H7 (cell line): Measurements from ENCODE around the gene HOXC9. TPM values are rescaled to one million over a fixed set of nuclear protein-coding genes. Genes with fewer than 3 reads are reported as not detected.

Experiments used
- DNase-seq: peaks from one replicate; pipeline ENCODE4 v3.0.0; 2012
- H3K27me3 ChIP-seq: 2 replicates; pipeline ENCODE4 v1.6.0; 2011; ENCODE audit warnings: mild to moderate bottlenecking, low read length; ENCODE audit not compliant: control insufficient read depth, insufficient read depth
- H3K36me3 ChIP-seq: replicated peaks from 2 replicates; pipeline ENCODE4 v1.5.1; 2011; ENCODE audit warnings: low read length; ENCODE audit not compliant: control insufficient read depth, insufficient read depth
- H3K4me3 ChIP-seq: 2 replicates; pipeline ENCODE4 v1.5.1; 2011; ENCODE audit warnings: low read depth, mild to moderate bottlenecking, control low read depth, low read length, moderate library complexity; ENCODE audit not compliant: insufficient read depth
- total RNA-seq: library from RNA; depleted of rRNA; stranded (reverse); fragments of >200 nt; shearing (Covaris generic); gene quantifications from 2 replicates; pipeline ENCODE4 v1.2.3, GENCODE V29; 2014

The HOXC9 gene
- total RNA-seq, 1 experiment from 2014 or later = not detected

DNA sequence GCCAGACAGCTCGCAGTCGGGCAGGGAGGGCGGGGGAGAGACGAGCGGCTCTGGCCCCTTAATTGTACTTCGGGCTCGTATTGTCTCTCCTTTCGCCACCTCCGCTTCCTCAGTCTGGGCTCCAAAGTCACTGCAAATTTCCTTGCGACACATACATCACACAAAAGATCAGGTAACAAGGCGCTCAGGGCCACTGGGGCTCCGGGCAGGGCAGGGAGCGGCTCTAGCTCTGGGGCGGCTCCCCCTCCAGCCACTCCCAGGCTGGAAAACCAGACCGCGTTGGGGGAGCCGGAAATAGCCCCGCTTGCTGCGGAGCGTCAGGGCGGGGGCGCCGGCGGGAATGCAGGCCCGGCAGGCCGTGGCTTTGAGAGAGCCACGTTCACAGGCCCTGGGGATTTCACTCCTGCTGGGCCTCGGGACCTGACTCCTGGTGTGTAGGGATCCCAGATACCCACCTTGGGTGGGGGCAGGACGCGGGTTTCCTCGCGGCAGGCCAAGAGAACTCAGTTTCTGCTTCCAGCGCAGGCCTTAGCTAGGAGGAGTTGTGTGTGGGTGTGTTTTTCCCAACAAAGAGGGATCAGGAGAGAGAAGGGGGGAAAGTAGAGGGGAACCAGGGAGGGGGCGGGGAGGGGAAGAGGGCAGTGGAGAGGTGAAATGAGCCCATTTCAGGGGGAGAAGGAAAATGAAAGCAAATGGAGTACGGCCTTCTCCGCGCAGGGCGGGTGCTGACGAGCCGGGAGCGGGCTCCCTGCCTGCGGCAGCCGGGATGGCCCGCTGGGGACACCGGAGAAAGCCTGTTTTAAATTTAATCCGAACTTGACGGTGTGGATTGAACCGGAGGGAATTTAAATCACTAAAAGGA, 4.4 kb upstream of the HOXC9 start:
- H3K36me3 ChIP-seq = no peaks in the 10 kb centered on the region
- peak overlapping the region; percentile 13; the same call in 1 of the 2 replicates for H3K4me3 ChIP-seq
- H3K27me3 ChIP-seq = peaks cover 100% of the 10 kb centered on the region
- peak; percentile 90 for DNase-seq

DNA sequence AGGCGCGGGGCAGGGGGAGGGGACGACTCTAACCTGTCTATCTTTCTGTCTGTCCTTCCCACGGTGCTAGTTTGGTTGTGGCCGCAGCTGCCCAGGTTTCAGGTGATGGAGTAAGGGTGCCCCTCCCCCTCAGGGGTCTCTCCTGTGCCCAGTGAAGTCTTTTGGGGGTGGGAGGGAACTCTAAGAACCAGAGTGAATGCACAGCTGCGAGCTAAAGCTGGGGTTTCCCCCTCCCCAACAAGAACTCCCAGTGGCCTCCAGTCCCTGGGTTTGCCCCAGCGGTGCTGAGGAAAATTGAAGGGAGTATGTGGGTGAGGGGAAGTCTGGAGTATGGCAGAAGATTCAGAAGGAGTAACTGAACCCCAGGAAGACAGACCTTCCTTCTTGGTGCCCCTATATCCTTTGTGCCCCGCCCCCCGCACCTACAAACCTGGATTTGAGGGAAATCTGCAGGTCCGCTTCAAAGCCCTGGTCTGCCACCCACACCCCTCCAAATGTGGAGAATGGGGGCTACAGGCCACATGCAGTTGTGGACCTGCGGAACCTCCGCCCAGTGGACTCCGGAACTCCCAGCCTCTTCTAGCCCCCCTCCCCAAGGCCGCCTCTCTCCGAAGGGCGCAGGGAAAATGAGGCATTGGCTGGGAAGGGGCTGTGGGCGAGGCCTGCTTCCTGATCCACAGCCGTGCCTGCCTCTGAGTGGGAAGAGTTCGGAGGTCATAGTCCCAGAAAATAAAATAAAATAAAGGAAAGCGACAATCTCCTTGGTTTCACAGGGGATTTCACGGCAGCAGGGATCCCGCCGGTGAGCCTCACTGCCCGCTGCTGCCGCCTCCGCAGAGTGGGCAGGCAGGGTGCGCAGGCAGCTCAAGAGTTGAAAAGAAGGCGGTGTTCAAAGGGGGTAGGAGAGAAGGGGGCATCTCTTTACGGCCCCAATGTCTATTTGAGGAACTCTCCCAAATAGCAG, 3.4 kb upstream of the HOXC9 start:
- Histone ChIP-seq H3K27me3 (peaks cover 100% of the 10 kb centered on the region), H3K36me3 (no peaks in the 10 kb centered on the region), H3K4me3 (peak overlapping the region; percentile 13; the same call in 1 of the 2 replicates)
- no peak for DNase-seq

DNA sequence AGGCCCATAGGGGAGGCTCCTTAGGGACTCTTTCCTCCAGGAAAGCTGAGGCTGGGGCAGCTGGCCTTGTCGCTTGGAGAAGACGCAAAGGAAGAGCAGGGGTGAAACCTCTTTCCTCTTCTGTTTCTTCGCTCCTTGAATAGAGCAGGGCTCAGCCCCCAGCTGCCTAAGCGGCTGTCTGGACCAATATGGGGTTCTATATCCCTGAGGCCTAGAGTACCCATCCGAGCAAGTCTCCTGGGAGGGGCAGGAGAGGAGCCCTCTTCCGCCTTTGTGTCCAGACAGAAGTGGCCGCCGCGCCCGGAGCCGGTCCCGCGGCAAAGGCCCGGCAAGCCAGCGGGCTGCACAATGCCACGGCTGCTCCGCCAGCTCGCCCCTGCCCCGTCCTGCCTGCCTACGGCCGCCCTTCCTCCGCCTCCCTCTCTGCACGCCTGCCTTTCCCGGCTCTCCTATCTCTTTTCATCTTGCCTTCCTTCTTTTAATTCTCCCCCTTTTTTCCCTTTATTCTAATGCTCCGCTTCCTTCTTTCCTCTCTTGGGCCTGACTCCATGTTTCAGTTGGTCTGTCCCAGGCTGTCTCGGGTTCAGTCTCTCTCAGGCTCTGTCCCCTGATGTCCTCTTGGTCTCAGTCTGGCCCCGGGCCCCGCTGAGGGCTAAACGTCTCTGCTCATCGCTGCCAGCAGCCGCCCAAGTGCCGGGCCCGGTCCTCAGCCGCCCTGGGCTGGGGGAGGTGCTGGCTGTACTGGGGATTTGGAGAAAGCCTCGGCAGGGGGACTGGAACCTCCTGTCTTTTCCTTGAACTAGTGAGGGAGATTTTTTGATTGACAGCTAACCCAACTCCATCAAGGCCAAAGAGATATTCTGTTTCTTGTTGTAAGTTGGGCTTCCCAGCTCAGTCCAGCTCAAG, 2.5 kb upstream of the HOXC9 start:
- DNase-seq = no peak
- Histone ChIP-seq H3K36me3 (no peaks in the 10 kb centered on the region), H3K27me3 (peaks cover 100% of the 10 kb centered on the region), H3K4me3 (no peak overlapping the region)

DNA sequence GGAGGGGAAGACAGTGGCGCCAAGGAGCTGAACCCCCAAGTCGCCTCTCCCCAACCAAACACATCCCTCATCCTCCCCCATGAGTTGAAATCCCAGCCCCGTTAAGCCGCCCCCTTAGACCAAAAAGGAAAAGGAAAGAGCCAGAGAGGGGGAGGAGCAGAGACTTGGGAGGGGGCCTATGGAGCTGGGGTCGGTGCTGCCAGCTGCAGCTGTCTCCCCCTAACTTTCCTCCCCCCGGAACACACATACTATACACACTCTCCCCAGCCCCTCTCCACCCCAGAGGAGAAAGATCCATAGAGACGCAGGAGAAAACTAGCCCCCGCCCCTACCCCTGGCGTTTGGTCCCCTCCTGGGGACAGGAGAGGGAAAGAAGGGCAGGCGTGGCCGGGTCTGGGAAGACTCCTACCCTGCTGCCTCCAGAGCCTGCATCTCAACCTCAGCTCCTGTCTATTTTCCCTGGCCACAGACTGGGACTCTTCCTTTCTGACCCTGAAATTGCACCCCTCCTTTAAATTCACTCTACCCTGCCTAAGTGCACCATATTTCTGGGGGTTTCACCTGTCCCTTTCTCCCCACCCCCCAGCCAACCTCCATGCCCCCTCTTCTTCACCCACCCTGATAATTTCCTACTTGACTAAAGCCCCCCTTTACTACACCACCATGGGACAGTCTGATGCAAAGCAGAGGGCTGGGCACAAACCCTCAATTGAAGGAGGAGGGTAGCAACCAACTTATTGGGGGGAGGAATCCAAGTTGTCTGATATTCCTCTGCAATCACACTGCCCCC, 1.7 kb upstream of the HOXC9 start:
- peaks cover 100% of the 10 kb centered on the region for H3K27me3 ChIP-seq
- no peak for DNase-seq
- no peaks in the 10 kb centered on the region for H3K36me3 ChIP-seq
- no peak overlapping the region for H3K4me3 ChIP-seq

DNA sequence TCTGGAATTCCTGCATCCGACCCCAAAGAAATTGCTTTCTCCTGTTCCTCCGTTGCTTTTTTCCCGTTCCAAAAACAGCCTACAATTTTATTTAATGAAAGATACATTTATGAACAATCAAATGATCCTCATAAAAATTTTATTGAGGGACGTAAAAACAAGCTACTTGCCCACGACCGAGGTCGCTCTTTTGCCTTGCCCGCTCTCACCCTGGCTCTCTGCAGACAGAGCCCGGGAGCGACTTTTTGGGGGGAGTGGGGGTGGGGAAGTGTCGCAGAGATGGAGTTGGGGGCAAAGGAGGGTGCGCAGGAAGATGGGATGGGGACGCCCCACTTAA, 1.1 kb upstream of the HOXC9 start:
- H3K36me3 ChIP-seq = no peaks in the 10 kb centered on the region
- DNase-seq = no peak
- no peak overlapping the region for H3K4me3 ChIP-seq
- H3K27me3 ChIP-seq = peaks cover 100% of the 10 kb centered on the region

DNA sequence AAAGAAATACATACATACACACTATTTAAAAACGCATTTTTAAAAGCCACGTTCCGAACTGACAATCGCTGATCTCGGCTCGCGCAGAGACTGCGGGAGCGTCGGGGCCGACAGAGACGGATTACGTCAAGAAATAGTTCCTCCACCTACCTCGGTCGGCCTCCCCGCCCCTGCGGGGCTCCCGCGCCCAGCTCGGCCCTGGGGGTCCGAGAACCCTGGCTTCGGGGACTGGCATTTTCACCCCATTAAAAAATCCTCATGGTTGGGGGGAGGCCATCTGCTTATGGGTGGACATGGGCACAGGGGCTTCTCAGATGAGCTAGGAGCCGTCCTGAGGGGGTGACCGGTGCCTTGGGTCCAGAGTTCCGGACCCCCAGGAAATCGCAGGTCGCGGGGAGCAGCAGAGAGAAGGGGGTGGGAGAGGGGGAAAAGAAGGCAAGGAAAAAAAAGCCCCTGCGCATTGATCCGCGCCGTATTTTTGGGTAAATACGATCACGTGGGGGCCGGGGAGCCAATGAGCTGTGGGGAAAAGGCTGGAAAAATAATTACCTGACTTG, 324 bp upstream of the HOXC9 start:
- no peak overlapping the region for H3K4me3 ChIP-seq
- no peaks in the 10 kb centered on the region for H3K36me3 ChIP-seq
- H3K27me3 ChIP-seq = peaks cover 100% of the 10 kb centered on the region
- peak; percentile 82 for DNase-seq

DNA sequence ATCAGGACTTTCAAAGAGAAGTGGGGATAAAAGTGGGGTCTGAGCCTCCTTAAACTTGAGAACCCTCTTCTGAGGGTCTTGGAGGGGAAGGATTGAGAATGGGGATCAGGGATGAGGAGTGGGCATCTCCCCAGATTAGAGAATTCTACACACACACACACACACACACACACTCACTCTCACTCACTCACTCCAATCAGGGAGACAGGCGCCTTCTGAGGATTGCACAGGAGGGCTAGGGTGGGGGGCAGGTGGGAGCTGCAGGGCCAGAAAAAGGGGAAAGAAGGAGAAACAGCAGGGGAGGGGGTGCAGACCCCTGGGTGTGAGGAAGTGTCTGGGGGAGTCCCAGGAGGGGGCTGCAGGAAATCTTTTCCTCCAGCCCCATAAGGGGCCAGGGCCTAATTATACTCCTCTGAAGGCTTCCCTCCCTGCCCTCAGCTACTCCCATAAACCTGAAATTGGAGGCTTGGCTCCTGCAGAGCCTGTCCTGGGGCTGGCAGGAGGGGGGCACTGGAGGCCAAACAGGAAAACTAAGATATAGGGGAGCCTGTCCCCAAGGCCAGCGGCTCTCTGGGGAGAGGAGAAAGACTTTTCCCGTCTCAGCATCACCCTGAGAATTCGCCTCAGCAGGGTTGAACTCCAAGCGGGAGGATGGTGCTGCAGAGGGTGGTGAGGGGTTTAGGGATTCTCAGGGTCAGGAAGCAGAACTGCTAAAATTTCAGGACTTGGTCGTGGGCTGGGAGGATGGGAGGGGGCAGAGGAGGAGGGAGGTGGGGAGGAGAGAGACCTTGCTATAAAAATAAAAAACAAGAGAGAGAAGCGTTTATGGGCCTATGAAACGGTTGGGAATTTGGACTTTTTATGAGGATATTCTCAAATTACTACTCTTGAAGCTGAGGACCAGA, 1.6 kb downstream of the HOXC9 start:
- Histone ChIP-seq H3K36me3 (no peaks in the 10 kb centered on the region), H3K27me3 (peaks cover 100% of the 10 kb centered on the region), H3K4me3 (no peak overlapping the region)
- no peak for DNase-seq

DNA sequence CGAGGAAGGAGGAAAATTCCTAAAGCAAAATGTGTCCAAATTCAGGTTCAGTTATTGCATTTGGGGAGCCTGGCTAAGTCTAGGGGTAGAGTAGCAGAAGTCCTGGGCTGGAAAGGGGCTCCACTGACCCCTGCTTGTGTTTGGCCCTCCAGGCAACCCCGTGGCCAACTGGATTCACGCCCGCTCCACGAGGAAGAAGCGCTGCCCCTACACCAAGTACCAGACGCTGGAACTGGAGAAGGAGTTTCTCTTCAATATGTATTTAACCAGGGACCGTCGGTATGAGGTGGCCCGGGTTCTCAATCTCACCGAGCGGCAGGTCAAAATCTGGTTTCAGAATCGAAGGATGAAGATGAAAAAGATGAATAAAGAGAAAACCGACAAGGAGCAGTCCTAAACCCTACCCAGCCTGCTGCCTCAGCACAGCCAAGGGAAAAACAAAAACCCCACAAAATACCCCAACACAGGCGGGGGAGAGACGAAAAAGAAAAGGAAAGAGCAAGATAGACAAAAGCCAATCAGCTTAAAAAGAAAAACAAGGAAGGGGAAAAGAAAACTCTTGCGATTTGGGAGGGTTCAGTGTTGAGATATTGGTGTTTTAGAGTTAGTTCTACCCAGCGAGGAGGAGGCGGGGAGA, 2.4 kb downstream of the HOXC9 start:
- Histone ChIP-seq H3K36me3 (no peaks in the 10 kb centered on the region), H3K27me3 (peaks cover 100% of the 10 kb centered on the region), H3K4me3 (no peak overlapping the region)
- DNase-seq = no peak

DNA sequence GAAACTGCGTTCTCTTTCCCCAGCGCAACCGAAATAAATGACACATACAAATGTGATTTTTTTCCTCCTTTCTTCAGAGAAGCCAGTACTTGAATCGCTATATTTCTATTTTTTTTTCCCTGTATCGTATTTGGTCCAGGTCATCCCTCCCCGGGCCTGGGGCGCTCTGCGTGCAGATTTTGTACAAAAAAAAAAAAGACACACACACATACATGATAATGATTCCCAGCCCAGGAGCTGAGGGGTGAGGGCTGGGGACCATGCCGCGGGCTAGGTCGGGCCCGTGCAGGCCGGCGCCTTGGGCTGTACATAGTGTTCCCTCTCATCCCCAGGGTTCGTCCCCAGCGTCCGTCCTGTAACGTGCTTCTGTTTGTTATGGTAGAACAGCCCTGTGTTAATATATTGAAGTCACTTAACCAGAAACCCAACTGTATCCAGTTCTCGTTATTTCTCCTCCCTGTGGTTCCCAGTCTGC, 3.0 kb downstream of the HOXC9 start:
- no peaks in the 10 kb centered on the region for H3K36me3 ChIP-seq
- DNase-seq = no peak
- H3K4me3 ChIP-seq = no peak overlapping the region
- H3K27me3 ChIP-seq = peaks cover 100% of the 10 kb centered on the region

DNA sequence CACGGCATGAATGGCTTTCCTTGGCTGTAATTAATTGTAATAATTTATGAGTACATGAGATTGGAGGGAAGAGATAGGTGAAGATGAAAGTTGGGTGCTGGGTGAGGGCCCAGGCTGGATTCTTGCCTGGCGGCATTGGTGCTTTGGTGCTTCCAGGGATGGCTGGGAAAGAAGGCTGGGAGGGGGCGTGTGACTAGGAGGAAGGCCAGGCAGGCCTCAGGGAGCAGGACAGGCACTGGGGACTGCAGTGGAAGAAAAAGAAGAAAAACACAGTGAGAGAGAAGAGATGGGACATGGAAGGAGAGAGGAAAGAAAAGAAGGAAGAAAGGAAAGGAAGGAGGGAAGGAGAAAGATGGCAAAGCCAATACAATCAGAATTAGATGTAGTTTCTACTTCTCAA, 3.7 kb downstream of the HOXC9 start:
- H3K4me3 ChIP-seq = no peak overlapping the region
- peaks cover 100% of the 10 kb centered on the region for H3K27me3 ChIP-seq

DNA sequence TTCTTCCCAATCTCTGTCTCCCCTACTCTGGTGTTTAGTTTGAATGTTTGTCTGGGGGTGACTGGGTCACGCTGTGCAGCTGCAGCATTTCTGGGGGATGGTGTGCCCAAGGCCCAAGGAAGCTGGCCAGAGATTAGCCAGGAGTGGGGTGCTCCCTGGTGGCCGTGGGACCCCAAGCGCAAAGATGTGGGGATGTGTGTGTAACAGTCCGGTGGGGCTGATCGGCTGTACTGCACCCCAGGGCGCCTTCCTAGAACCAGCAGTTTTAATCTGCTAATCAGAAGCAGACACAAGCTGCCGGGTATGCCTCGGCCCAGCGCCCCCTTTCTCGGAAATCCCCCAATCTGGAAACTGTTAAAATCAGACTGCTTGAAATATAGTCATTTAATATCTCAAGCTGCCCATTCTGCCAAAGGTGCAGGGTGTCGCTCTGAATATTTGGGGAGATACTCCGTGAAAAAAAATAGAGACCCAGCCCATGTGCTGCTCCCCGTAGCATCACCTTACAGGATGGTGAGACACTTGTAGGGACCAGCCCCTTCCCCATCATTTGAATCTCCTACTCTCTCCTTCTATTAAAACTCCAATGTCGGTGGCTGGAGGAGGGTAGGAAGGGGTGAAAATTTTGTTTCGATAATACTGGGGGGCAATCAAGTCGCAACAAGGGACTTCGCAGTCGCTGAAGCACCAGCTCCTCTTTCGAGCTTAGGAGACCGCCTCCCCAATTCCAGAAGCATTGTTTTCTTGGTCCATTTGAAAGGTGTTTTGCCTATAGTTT, 4.3 kb downstream of the HOXC9 start:
- Histone ChIP-seq H3K27me3 (peaks cover 100% of the 10 kb centered on the region), H3K4me3 (no peak overlapping the region), H3K36me3 (no peaks in the 10 kb centered on the region)
- no peak for DNase-seq

More for the DNA sequence above, 3.7 kb downstream of the HOXC9 start:
- DNase-seq = no peak
- no peaks in the 10 kb centered on the region for H3K36me3 ChIP-seq
